HPDE6-E6E7 (cell line): ENCODE data around the gene AFAP1.

ENCODE experiments used
- DNase-seq: peaks from one replicate; pipeline ENCODE4 v3.0.0; 2011; ENCODE audit warnings: missing footprints; ENCODE audit errors: extremely low spot score

The AFAP1 gene

DNA sequence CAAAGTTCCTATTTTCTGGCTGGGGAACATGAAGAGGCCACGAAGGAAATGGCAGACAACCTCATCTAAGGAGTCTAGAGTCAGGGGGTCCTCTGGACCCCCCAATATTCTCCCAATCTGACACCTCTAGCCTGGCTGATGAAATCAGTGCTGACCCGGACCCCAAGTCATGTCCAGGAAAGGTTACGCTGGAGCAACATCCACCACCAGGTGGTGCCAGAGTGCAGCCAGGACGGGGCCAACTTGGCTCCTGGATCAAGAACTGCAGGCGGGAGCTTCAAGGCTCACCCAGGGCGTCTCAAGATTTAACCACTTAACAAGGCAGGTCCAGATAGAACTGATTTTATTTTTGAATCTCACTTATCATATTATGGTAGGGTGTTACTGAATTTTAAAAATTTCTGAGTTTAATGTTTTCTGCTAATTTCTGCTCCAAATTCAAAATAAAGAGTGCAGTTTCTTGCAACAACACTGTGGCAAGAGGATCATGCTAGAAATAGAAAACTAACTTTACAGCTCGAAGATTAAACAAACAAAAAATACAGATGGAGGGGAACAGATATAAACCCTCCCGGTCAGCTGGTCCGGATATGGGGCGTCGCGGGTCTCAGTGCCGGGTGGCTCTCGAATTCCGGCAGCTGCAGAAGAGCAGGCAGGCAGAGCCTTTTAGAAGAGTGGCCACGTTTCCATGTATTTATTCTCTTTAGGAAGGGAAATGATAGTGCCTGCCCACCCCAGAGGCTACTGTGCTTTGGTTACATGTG, 135.5 kb downstream of the AFAP1 start:
- peak; percentile 68 for DNase-seq

DNA sequence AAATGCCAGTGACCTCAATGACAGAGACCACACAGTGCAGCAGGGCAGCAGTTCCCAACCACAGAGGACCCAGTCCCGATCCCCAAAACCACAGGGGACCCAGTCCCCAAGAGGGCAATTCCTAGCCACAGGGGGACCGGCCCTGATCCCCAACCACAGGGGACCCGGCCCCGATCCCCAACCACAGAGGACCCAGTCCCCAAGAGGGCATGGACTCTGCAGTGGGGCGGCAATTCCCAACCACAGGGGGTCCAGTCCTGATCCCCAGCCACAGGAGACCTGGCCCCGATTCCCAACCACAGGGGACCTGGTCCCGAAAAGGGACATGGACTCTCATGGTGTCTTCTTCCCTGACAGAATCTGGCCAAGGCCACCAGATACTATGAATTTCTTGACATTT, 136.3 kb downstream of the AFAP1 start:
- no peak for DNase-seq

DNA sequence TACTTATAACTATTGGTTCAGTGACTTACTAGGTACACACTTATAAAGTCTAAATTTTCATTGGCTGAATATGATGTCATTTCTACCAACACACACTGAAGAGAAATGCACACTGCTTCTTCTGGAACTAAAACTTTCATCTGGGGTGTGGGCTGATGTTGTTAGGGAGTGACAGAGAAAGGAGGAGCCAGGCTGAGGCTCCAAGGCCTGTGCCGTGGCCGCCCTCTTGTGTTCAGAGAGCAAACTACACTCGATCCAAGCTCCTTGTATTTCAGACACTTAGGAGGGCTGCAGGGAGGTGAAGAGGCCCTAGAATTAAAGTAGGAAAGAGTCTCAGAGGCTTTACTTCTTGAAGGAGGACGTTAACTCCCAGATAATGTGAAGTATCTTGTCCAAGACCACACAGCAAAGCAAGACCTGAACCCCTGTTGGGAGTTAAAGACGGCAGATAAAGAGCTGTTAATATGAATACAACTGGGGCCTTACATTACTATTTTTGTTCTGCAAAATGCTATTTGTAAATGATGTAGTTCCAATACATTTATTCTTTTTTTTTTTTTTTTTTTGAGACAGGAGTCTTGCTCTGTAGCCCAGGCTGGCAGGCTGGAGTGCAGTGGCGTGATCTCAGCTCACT, 137.5 kb downstream of the AFAP1 start:
- DNase-seq = peak; percentile 74

DNA sequence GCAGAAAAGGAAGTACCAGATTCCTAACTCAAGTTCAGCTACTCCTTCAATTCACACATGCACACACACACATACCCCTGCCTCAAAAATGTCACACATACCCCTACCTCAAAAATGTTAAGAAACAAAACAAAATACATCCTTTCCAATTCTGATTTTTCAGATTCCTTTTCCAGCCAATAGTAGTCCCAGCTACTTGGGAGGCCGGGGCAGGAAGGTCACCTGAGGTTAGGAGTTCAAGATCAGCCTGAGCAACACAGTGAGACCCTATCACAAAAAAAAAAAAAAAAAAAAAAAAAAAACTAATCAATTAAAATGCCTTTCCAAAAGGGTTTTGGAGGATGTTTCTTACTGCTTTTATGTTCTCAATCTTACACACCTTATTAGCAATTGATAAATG, 138.0 kb downstream of the AFAP1 start:
- DNase-seq = no peak

DNA sequence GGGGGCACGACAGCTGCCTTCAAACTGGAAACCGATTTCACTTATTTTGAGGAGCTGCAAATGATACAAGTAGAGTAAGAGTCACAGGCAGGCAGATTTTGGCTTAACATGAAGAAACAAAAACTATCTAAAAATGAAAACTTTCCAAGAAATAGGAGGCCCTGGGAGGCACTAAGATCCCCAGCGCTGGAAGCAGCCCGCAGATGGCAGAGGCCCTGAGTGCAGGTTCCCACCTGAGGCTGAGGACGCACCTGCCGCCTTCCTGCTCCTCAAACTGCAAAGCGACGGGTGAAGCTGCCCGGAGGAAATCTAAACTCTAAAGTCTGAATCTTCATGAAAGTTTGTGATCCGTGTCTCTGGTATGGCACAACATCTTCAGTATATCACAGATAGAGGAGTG, 138.7 kb downstream of the AFAP1 start:
- DNase-seq = no peak

DNA sequence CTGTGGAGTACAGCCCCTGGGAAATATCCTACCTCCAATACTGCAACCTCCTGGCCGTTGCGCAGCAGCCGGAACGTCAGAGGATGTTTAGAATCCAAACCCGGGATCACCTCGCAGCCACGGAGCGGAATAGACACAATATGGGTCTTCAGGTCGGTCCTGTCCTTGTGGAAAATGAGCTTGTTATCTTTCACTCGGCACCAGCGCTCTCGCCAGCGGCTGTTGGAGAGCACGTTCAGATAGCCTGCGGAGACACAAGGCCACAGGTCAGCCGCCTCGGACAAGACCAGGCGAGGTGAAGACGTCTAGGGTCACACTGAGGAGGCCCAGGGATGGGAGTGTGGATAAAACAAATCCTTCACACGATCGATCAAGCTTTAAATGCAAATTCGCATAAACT, 139.3 kb downstream of the AFAP1 start:
- no peak for DNase-seq

DNA sequence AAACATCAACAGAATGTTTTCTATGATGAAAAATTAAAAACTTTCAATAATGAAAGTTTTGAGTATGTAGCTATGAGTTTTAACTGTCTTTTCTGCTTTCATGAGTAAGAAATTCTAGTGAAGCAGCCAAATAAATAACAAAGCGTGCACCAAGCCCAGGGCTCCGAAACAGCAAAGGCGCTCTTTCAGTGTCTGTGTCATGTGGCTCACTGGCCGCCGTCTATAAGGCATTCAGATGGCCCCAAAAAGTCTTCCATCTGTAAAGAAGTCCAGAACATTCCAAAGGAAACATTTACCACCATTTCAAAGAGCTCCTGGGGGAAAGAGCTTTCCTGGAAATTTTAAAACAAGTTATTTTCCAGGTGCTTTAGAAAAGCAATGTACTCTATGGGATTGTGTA, 139.9 kb downstream of the AFAP1 start:
- no peak for DNase-seq

DNA sequence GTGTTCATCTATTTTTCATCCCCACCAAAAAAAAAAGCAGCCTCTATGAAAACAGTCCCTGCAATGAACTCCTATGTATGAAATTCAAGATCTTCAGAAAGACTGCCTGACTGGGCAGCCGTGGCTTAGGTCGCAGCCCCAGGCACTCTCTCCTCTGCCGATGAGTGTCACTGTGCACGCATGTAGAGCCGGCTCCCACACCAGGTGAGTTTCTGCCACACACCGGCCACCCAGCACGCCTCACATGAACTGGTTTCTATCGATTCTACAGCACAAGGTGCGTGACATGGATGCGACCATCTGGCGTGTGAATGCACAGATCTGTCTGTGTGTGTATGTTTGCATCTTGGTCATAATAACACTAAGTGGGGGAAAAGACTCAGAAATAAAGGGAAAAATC, 140.4 kb downstream of the AFAP1 start:
- DNase-seq = no peak

DNA sequence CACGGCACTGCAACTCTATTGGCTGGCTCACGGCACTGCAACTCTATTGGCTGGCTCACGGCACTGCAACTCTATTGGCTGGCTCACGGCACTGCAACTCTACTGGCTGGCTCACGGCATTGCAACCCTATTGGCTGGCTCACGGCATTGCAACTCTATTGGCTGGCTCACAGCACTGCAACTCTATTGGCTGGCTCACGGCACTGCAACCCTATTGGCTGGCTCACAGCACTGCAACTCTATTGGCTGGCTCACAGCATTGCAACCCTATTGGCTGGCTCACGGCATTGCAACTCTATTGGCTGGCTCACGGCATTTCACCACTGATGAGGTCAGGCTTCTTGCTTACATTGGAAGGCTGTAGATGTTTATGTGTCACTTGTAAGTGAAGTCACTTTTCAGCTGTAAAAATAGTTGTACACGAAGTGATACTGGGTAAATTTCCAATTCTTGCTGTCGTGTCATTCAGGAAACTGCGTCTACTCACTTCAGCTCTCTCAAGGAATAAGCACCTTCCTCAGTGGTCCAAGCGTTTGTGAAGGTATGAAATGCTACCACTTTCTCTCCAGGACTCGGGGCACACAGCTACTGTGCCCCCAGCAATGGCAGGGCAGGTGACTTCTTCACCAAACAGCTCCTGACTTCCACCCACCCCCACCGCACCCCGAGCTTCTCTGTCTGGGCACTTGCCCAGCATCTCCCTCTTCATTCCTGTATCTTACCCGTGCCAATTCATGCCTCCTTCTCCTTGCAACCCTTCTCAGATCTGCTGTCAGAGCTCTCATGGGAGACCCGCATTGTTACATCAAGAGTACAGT, 141.3 kb downstream of the AFAP1 start:
- DNase-seq = no peak

DNA sequence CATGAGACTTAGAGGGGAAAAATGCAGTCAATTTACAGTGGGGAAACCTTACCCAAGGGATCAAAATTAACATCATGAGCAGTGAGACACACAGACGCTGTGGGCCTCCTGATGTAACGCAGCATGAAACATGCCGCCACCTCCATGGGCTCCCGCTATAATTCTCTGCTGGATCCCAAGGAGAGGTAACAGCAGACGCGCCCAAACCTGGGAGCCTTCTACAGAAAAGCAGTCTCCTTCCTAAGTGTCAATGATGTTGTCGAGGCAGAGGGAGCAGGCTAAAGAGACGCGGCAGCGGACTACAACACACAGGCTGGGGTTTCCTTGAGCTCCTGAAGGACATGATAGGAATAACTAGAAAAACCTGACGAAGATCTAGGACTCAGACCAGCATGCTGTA, 142.3 kb downstream of the AFAP1 start:
- DNase-seq = no peak

DNA sequence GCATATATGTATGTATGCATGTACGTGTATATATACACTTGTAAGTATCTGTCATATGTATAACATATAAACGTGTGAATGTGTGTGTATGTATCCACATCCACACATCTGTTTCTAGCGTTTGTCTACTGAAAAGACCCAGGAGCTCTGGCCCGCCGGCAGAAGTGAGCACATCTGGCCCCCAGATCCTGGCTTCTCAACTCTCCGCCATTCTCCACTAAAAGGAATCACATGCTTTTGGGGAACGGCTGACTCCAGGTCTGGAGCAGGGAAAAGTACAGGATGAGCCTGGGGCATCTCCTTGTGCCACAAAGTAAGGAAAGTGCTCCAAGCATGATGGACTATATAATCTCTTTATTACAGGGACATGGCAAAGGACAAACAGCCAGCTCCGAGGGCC, 143.7 kb downstream of the AFAP1 start:
- DNase-seq = no peak

DNA sequence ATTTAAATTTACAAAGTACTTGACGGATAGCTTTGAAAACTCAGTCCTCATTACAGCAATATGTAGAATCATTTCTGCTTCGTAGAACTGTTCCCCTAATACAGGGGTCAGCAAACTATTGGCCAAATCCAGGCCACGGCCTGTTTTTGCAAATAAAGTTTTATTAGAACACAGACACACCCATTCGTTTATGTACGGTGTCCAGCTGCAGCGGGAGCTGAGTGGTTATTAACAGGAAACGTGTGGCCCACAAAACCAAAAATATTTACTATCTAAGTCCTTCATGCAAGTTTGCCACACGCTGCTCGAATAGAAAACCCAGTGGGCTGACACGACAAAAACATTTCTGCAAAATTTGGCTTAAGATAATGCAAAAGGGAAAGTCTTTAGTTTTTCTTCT, 146.5 kb downstream of the AFAP1 start:
- no peak for DNase-seq

DNA sequence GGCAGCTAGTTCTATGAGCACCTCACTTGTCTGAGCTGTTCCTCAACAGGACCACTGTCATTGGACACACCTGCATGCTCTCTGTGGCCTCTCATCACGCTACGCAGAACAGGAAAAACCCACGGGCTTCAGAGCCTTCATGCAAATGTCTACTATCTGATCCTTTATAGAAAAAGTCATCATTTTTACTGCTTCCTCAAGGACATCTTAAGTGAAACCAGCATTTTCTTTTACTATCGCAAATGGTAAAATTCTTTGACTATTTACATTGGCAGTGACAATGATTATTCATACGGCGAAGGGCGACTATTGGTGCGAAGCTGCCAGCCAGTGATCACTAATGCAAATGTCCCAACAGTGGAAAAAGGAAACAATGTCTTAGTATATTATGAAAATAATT, 147.0 kb downstream of the AFAP1 start:
- DNase-seq = no peak

DNA sequence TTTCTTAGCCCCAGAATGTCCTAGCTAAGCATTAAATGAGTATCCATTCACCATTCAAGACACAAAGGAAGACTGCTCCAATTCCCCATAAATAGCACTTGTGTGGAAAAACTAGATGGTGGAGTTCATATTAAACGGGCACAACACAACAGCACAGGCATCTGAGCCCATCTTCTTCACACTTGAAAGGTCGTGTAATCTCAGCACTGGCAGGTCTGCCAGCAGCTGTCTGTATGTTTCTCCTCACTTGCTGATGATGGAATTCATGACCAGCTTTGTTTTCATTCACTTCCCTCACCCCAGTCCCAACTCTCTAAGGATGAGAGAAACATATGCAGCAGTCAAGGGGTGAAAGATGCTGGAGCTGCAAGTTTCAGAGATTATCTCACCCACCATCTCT, 148.7 kb downstream of the AFAP1 start:
- no peak for DNase-seq

DNA sequence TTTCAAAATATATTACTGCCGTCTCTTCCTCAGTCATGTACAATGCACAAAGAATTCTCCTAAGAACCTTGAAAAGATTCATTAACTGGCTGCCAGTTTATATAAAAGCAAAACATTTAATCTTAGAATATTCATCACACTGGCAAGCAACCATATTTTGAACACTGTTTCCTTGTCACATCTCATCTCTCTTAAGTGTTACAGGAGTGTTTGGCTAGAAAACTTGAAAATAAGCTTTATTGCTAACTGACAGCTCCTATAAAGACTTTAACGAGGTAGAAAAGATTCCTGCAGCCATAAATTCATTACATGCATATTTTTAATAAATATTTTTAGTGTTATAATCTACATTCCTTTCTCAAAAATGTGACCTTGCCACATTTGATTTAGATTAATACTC, 149.6 kb downstream of the AFAP1 start:
- no peak for DNase-seq

DNA sequence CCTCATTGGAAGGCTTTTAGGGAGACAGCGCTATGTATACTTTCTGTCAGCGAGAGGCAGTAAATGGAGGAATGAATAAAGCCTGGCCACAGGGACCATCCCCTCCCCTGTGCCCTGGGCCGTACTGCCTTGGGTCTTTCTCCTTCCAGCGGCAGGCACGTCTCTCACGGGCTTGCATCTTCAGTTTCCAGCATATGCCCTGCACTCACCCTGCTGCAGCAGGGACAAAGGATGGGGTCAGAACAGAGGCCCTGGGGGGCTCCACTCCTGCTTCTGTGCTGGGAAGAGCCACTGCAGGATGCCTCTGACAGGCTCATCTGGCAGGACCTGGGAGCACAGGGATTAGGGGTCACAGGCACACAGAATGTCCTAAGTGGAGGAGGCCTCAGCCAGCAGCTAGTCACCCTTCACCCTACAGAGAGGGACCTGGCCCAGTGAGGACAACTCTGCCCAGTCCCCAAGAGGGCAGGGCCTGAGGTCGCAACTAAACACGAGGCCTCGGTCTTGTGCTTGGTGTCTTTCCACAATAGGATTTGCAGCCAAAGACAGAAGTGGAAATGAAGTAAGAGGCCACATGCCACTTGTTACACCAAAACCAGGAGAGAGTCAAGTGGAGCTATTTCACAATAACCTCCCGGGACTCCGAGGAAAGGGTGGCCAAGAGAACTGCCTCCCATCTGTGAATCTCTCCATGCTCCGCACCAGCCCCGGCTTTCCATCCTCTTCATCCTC, 150.8 kb downstream of the AFAP1 start:
- DNase-seq = no peak

DNA sequence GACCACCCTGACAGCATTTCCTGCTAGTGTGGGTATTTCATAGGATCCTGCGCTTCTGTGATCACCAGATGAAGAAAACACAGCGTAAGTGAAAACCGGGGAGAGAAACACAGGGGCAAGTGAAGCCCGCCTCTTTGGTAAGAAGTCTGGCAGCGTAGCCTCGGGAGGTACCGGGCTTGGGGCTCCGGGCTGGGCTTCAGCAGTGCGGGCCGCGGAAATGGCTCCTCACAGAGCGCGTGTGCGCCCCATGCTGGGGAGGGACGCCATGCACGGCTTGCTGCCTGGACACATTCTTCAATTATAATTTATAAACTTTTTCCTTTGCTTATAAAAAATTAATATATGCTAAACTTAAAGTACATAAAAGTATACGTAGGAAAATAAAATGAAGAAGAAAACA, 151.5 kb downstream of the AFAP1 start:
- DNase-seq = no peak

DNA sequence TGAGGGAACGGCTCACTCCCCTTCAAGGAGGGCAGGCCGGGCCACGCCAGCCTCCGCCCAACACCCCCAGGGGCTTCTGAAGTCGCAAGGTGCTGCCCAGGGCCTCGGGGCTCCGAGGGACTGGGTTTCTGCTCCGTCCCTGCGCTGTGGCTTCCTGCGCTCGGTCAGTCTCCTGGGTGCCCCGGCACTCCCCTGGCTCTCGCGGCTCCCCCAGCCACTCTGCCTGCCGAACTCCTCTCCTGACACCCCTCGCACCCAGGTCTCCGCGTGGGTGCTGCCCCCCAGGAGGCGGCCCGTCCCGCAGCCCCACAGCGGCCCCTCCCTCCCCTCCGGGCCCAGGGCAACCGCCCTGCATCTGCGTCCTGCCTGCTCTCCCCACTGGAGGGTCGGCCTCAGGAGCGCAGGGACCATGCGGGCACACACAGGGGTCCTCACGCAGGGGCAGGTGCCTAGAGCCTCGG, 151.9 kb downstream of the AFAP1 start:
- DNase-seq = no peak

DNA sequence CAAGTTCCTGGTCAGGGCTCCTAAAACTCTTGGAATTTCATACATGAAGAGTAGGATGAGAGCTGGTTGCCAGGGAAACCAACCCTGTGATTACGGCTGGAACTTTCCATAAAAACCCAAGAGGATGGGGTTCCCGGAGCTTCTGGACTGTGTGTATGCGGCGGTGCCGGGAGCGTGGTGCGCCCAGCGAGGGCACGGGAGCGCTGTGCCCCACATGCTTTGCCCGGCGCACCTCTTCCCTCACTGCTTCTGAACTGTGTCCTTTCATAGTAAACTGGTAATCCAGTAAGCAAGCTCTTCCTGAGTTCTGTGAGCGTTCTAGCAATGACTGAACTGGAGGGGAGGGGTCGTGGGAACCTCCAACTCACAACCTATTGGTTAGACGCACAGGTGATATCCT, 152.6 kb downstream of the AFAP1 start:
- no peak for DNase-seq

DNA sequence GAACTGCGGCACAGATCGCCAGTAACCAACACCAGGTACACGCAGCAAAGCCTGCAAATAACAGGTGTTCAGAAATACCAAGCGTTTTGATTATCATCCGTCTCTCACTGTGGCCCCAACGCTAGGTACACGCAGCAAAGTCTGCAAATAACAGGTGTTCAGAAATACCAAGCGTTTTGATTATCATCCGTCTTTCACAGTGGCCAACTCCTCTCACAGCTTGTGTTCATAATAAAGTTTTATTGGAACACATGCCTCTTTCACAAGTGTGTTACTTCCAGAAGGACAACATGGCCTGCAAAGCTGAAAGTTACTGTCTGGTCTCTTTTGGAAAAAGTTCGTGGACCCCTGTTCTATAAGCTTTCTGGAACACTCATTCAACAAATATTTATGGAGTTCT, 153.1 kb downstream of the AFAP1 start:
- DNase-seq = no peak

DNA sequence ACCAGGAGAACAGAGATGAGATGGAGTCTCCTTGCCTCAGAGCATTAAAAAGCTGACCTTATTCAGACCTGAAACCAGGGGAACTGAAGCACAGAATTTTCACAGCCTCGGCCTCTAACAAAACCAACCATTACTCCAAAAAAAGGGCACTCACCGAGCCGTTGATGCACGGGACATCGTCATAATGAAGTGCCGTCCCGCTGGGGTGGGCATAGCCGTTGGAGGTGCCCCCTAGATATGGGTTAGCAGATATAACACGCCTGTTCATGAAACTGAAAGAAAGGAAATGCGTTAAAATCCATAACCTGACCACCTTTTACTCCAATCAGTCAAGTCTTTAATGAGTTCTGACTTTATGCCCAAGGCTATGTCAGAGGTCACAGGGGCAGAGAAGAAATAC, 153.6 kb downstream of the AFAP1 start:
- no peak for DNase-seq

DNA sequence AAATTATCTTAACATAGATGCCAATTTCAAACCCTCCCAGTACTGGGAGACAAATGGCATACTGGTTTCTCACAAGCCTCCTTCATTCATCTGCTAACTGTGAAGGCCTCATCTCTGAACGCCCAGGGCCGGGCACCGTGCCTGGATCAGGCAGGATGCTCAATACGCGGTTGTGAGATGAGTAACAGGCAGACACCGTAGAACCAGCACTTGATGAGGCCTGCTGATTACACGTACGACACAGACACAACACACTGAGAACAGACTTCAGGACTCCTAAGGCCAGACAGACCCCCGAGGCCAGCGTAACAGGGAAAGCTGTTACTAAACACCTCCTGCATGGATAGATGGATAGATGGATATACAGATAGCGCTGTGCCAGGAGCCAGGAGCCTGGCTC, 154.6 kb downstream of the AFAP1 start:
- no peak for DNase-seq
